Thymus (tissue), 11 donors: ENCODE results near the gene DNLZ. TPM values are rescaled to one million over a fixed set of nuclear protein-coding genes. Genes with fewer than 3 reads are reported as not detected.

Experiments
- DNase-seq, 9 donors: peaks; one replicate each; pipeline ENCODE4 v3.0.0-alpha.2; 2013; ENCODE audit warnings: low spot score in 9 of 9, low read depth in 6 of 9, missing footprints in 1 of 9
- H3K27ac ChIP-seq, 2 donors: one replicate each; pipeline ENCODE4 v1.5.1; 2013; ENCODE audit warnings: control low read depth in 1 of 2, low read depth in 1 of 2, low read length in 1 of 2, mild to moderate bottlenecking in 1 of 2, moderate library complexity in 1 of 2
- H3K27me3 ChIP-seq, 2 donors: one replicate each; pipeline ENCODE4 v1.5.1; 2013; ENCODE audit warnings: low read length in 1 of 2; ENCODE audit not compliant: control insufficient read depth in 2 of 2, insufficient read depth in 1 of 2
- H3K36me3 ChIP-seq, 2 donors: one replicate each; pipeline ENCODE4 v1.5.1; 2013; ENCODE audit warnings: low read length in 1 of 2, mild to moderate bottlenecking in 1 of 2, moderate library complexity in 1 of 2; ENCODE audit not compliant: control insufficient read depth in 2 of 2, insufficient read depth in 2 of 2
- H3K4me1 ChIP-seq, 2 donors: one replicate each; pipeline ENCODE4 v1.5.1; 2013; ENCODE audit warnings: low read length in 2 of 2; ENCODE audit not compliant: control insufficient read depth in 2 of 2, insufficient read depth in 2 of 2
- H3K4me3 ChIP-seq, 2 donors: one replicate each; pipeline ENCODE4 v1.5.1; 2013; ENCODE audit warnings: low read length in 2 of 2, control low read depth in 1 of 2, mild to moderate bottlenecking in 1 of 2
- H3K9me3 ChIP-seq, 2 donors: one replicate each; pipeline ENCODE4 v1.5.1; 2013; ENCODE audit warnings: low read length in 1 of 2, mild to moderate bottlenecking in 1 of 2; ENCODE audit not compliant: control insufficient read depth in 2 of 2, insufficient read depth in 1 of 2
- WGBS: extraction: QIAGEN DNeasy Blood & Tissue Kit; methylation state at CpG from one replicate; pipeline ENCODE4 v1.1.7; 2013; 5-methylcytosine and 5-hydroxymethylcytosine counted together
- polyA plus RNA-seq: library from polyadenylated mRNA; stranded (reverse); fragments of 200-250 nt; gene quantifications from one replicate; pipeline ENCODE4 v1.2.3, GENCODE V29; 2013
- total RNA-seq: library from RNA; stranded (reverse); fragments of 120-200 nt; gene quantifications from one replicate; pipeline ENCODE4 v1.2.4, GENCODE V29; 2013
- donor health status: healthy.

Gene DNLZ
- total and polyA plus RNA-seq, 2 donors: 15.7 to 41.9 TPM

DNA sequence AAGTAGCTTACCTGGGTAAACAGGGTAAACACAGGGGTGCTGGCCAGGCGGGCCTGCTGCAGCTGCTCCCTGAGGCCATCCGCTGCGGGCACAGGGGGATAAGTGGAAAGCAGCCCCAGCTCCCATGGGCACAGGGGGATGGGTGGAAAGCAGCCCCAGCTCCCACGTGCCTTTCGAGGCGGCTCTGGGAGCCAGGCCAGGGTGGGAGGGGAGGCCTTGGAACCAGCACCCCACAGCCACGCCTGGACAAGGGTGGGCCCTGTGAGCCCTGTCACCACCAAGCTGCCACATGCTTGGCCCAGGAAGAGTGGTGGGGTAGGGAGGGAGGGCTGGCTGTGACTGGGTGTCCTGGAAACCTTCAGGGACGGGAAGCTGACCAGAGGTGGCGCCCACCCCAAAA lies 17.8 kb upstream of the DNLZ start:
- Histone ChIP-seq H3K4me1 (peaks cover 0 to 4% of the 10 kb centered on the region in 2 donors), H3K4me3 (no peak overlapping the region), H3K9me3 (no peaks in the 10 kb centered on the region), H3K36me3 (peaks cover 45 to 67% of the 10 kb centered on the region in 2 donors), H3K27ac (no peak overlapping the region), H3K27me3 (no peaks in the 10 kb centered on the region)
- DNase-seq: no peak
- WGBS: 95% methylated on average over 9 of the region's 9 CpGs

DNA sequence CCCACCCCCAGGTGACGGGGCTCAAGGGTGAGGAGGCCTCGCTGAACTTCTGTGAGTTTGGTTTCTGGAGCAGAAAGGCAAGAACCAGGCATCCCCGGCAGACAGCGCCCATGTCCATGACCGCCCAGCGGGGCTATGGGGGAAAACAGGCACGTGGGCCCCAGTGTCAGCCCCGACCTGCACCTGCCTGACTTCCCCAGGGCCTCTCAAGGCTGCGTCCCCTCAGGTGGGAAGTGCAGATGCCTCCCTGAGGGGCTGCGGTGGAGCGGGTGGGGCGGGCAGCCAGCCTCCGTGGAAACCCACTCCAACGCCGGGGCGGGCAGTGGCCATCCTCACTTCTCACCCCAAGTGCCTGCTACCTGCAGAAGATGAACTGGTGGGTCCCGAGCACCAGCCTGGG lies 16.8 kb upstream of the DNLZ start:
- Histone ChIP-seq H3K4me3 (no peak overlapping the region), H3K27me3 (no peaks in the 10 kb centered on the region), H3K27ac (no peak overlapping the region), H3K4me1 (peaks cover 0 to 4% of the 10 kb centered on the region in 2 donors), H3K9me3 (no peaks in the 10 kb centered on the region), H3K36me3 (peaks cover 45 to 64% of the 10 kb centered on the region in 2 donors)
- no peak for DNase-seq
- 97% methylated on average over 17 of the region's 17 CpGs for WGBS

DNA sequence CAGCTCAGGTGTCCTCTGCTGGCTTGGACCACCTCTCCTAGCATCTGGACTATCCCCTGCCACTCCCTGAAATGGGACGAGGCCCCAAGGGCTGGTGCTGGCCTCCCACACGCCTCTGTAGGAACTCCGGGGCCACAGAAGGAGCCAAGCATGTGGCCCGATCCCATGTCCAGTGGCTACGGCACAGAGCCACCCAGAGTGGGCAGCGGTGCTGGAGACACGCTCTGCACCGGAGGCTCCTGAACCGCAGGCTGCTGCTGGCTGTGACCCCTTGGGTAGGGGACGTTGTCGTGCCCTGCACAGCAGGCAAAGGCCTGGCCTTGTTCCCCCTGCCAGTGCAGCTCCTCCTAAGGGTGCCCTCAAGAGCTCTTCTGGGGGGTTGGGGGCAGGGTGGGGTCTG lies 16.3 kb upstream of the DNLZ start:
- H3K9me3 ChIP-seq: no peaks in the 10 kb centered on the region
- peaks cover 0 to 1% of the 10 kb centered on the region in 2 donors for H3K4me1 ChIP-seq
- 96% methylated on average over 11 of the region's 11 CpGs for WGBS
- DNase-seq: no peak
- H3K27me3 ChIP-seq: no peaks in the 10 kb centered on the region
- H3K36me3 ChIP-seq: peaks cover 45 to 64% of the 10 kb centered on the region in 2 donors
- H3K4me3 ChIP-seq: no peak overlapping the region
- H3K27ac ChIP-seq: no peak overlapping the region

DNA sequence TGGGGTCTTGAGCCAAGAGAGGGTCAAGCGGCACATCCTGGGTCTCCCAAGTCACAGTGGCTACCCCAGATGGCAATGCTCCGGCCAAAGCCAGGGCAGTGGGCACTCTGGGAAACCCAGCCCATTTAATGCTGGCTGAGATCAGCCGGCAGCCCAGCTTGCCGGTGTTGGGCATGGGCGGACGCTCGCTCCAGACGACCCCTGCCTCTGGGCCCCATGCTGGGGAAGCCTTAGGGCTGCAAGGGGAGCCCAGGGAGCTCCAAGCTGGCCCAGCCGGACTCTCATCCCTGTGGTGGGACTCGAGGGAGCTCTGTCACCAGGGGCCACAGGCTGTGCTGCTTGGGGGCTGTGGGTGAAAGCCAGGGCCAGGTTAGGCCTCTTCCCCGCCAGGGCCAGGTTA lies 15.9 kb upstream of the DNLZ start:
- H3K4me3 ChIP-seq: no peak overlapping the region
- WGBS: 97% methylated on average over 11 of the region's 11 CpGs
- no peaks in the 10 kb centered on the region for H3K9me3 ChIP-seq
- H3K27me3 ChIP-seq: no peaks in the 10 kb centered on the region
- no peak overlapping the region for H3K27ac ChIP-seq
- no peaks in the 10 kb centered on the region for H3K4me1 ChIP-seq
- no peak for DNase-seq
- peaks cover 45 to 60% of the 10 kb centered on the region in 2 donors for H3K36me3 ChIP-seq

DNA sequence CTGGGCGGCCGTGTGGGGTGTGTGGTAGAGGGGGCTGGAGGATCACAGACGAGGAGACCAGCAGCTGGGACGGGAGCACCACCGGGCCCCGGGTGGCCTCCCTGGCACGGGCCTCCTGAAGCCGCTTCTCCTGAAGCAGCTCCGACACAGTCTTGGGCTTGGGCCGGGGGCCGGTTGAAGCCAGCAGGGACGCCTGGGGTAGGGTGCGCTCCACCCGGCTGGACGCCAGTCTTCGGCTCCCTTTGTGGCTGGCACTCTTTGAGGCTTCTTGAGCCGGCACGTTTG lies 15.4 kb upstream of the DNLZ start:
- Histone ChIP-seq H3K27me3 (peaks cover 0 to 3% of the 10 kb centered on the region in 2 donors), H3K9me3 (no peaks in the 10 kb centered on the region), H3K4me3 (no peak overlapping the region), H3K27ac (no peak overlapping the region), H3K36me3 (peaks cover 43 to 56% of the 10 kb centered on the region in 2 donors), H3K4me1 (no peaks in the 10 kb centered on the region)
- 97% methylated on average over 18 of the region's 18 CpGs for WGBS
- no peak for DNase-seq

DNA sequence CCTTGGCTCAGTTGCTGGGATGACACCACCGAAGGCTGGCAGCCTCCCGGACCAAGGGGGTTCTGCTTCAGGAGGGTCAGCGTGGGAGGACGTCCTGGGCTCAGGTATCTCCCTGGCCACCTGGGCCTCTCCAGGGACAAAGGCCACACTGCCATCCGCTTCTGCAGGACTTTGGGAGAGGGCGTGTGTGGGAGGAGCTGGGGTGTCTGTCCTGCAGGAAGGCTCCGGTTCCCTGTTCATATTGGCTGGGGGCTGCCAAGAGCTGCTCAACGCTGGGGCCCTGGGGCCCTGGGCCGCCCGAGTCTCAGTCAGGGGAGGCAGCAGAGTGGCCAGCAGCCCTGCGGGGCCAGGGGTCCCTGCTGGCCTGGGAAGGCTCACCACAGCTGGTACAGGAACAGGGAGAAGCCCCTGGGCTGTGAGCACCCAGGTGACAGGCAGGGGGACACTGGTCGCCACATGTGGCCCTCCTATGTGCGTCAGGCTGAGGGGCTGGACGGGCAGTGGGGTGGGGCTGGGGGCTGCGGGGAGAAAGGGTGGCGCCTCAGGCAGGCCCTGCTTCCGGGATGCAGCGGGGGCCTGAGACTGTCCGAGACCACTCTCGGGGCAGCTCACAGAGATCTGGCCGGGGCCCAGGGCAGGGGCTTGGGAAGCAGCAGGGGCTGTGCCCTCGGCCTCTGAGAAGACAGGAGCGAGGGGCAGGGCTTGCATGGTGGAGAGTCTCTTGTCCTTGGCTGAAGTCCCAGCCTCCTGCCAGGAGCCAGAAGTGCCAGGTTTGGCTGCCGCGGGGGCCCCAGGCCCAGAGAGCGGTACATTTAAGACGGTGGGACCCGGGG lies 14.8 kb upstream of the DNLZ start:
- Histone ChIP-seq H3K27ac (no peak overlapping the region), H3K4me3 (no peak overlapping the region), H3K36me3 (peaks cover 38 to 50% of the 10 kb centered on the region in 2 donors), H3K9me3 (no peaks in the 10 kb centered on the region), H3K27me3 (peaks cover 0 to 9% of the 10 kb centered on the region in 2 donors), H3K4me1 (no peaks in the 10 kb centered on the region)
- 95% methylated on average over 28 of the region's 28 CpGs for WGBS
- no peak for DNase-seq

DNA sequence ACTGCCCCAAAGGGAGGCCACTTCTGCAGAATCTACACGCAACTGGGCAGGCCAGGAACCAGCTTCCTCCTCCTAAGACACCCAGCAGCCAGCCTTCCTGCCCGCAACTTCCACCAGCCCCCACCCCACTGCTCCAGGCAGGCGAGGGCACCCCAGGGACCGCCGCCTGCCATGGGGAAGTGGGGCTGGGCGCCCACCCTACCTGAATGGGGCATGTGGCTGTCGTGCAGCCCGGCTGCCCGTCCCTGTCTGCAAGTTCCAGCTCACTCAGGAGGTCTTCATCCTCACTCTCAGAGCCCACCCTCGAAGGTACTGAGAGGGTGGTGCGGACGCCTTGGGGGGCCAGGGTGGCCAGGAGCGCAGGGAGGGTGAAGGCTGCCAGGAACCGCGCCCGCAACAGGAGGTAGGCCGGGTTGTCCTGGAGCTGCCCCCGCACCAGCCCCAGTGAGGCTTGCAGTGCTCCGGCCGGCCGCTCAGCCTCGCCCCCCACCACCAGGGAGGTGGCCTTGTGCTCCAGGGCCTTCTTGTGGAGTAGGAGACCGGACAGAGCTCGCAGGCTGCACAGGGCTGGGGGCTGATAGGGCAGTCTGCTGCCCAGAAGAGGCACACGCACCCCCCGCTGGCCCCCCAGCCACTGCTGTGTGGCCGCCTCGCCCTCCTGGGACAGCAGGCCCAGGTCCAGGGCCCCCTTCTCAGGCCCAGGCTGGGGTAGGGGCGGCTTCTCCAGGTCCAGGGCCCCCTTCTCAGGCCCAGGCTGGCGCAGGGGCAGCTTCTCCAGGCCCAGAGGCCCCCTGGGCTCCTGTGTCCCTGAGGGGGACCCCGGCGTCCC lies 14.0 kb upstream of the DNLZ start:
- Histone ChIP-seq H3K27ac (no peak overlapping the region), H3K9me3 (no peaks in the 10 kb centered on the region), H3K36me3 (peaks cover 29 to 42% of the 10 kb centered on the region in 2 donors), H3K27me3 (peaks cover 0 to 17% of the 10 kb centered on the region in 2 donors), H3K4me1 (peaks cover 0 to 7% of the 10 kb centered on the region in 2 donors), H3K4me3 (no peak overlapping the region)
- WGBS: 96% methylated on average over 32 of the region's 32 CpGs
- no peak for DNase-seq

DNA sequence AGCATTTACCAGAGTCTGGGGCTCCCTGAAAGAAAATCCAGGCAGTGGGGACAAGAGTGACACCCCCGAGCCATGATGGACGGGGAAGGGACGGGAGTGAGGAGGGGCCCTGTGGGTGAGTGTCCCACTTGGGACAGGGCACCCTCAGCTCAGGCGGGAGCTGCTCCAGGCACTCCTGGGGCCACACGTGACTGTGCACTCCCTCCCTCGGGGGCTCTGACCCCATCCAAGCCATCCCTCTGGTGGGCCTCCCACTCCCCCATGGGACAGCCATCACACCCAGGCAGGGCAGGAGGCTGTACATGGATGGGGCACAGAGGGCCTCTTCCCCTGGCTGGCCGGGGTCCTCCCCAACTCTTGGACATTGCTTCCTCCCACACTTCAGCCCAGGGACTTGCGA lies 12.9 kb upstream of the DNLZ start:
- H3K9me3 ChIP-seq: no peaks in the 10 kb centered on the region
- DNase-seq: no peak
- H3K4me1 ChIP-seq: peaks cover 0 to 10% of the 10 kb centered on the region in 2 donors
- peaks cover 0 to 27% of the 10 kb centered on the region in 2 donors for H3K27me3 ChIP-seq
- H3K27ac ChIP-seq: no peak overlapping the region
- H3K4me3 ChIP-seq: no peak overlapping the region
- H3K36me3 ChIP-seq: peaks cover 22 to 31% of the 10 kb centered on the region in 2 donors
- WGBS: 94% methylated on average over 8 of the region's 8 CpGs

DNA sequence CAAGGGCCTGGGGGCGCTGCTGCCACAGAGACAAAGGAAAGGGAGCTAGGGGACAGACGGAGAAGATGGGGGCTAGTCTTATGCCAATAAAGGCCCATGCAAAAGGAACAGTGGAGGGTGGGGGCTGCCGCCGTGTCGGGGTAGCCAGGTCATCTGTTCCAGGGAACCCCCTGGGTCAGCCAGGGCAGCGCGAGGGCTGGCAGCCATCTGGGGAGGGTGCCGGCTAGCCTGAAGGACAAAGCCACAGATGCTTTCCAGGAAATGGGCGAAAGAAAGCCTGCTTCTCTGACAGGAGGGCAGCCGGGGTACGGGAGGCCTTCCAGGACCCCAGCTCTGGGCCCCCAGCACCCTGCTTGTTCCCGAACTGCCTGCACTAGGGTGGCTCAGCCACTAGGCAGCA lies 11.6 kb upstream of the DNLZ start:
- H3K36me3 ChIP-seq: peaks cover 14 to 21% of the 10 kb centered on the region in 2 donors
- peaks cover 0 to 27% of the 10 kb centered on the region in 2 donors for H3K27me3 ChIP-seq
- no peaks in the 10 kb centered on the region for H3K9me3 ChIP-seq
- peaks cover 0 to 10% of the 10 kb centered on the region in 2 donors for H3K4me1 ChIP-seq
- DNase-seq: no peak
- H3K4me3 ChIP-seq: no peak overlapping the region
- WGBS: 95% methylated on average over 12 of the region's 12 CpGs
- H3K27ac ChIP-seq: no peak overlapping the region
